ENCODE results near the gene IPPK.

- TF ChIP-seq, protein P1, sequence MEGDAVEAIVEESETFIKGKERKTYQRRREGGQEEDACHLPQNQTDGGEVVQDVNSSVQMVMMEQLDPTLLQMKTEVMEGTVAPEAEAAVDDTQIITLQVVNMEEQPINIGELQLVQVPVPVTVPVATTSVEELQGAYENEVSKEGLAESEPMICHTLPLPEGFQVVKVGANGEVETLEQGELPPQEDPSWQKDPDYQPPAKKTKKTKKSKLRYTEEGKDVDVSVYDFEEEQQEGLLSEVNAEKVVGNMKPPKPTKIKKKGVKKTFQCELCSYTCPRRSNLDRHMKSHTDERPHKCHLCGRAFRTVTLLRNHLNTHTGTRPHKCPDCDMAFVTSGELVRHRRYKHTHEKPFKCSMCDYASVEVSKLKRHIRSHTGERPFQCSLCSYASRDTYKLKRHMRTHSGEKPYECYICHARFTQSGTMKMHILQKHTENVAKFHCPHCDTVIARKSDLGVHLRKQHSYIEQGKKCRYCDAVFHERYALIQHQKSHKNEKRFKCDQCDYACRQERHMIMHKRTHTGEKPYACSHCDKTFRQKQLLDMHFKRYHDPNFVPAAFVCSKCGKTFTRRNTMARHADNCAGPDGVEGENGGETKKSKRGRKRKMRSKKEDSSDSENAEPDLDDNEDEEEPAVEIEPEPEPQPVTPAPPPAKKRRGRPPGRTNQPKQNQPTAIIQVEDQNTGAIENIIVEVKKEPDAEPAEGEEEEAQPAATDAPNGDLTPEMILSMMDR (IDR thresholded peaks at IDR 0.05), result no peak
- TF ChIP-seq POLR2A (IDR thresholded peaks at IDR 0.05), result no peak
Observed at GRCh38 chr9:92658611-92659010, 11.3 kb downstream of the IPPK start.

Data from heart left ventricle (tissue), 13 donors.